ENCODE results near the gene C15orf61.
A peak's percentile ranks its signal among the peaks of the same experiment; 100 is the strongest.

Gene C15orf61

DNA sequence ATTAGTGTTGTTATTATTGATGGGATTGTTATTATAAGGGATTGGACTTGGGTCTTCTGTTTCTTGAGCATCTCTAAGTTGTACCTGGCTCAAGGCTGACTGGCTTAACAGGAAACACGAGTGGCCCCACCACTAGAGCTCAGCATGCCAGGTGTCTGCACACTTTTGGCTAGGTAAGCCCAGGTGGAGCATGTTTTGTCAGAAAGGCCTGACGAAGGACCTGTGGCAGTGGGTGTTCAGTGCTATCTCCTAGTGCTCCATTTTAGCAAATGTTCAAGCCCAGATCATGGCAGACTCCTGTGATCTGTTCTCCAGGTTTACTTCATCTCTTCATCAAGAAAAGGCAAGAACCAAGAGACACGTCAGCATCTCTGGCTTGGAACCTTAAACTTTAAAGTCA, 24.9 kb downstream of the C15orf61 start:
- Histone ChIP-seq H3K27ac (ENCODE audit: extremely low read depth, low read depth, low read length) (no peak overlapping the region), H3K36me3 (ENCODE audit: control insufficient read depth in 2 of 2, insufficient read depth in 1 of 2, low read length in 2 of 2) (peaks cover 7 to 11% of the 10 kb centered on the region in 2 experiments; a peak in 2 of 3 replicates), H3K4me1 (ENCODE audit: control insufficient read depth, insufficient read depth, low read length) (peaks cover 34% of the 10 kb centered on the region), H3K4me3 (ENCODE audit: low read depth, low read length) (no peak overlapping the region), H3K9me3 (ENCODE audit: control insufficient read depth, insufficient read depth, low read depth, low read length) (no peaks in the 10 kb centered on the region)
- TF ChIP-seq, protein P1, sequence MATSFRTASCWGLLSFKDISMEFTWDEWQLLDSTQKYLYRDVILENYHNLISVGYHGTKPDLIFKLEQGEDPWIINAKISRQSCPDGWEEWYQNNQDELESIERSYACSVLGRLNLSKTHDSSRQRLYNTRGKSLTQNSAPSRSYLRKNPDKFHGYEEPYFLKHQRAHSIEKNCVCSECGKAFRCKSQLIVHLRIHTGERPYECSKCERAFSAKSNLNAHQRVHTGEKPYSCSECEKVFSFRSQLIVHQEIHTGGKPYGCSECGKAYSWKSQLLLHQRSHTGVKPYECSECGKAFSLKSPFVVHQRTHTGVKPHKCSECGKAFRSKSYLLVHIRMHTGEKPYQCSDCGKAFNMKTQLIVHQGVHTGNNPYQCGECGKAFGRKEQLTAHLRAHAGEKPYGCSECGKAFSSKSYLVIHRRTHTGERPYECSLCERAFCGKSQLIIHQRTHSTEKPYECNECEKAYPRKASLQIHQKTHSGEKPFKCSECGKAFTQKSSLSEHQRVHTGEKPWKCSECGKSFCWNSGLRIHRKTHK (tag by site-specific recombination; IDR thresholded peaks at IDR 0.05): no peak
- no peak for TF ChIP-seq ZNF701 (tag by site-specific recombination; IDR thresholded peaks at IDR 0.05)
- TF ChIP-seq ZNF776 (tag by site-specific recombination; IDR thresholded peaks at IDR 0.05; ENCODE audit: borderline replicate concordance): no peak
- TF ChIP-seq ZBTB8A (tag by site-specific recombination; IDR thresholded peaks at IDR 0.05): no peak
- no peak for TF ChIP-seq ZNF514 (tag by site-specific recombination; IDR thresholded peaks at IDR 0.05)
- no peak for TF ChIP-seq ZNF121 (tag by site-specific recombination; IDR thresholded peaks at IDR 0.05)
- TF ChIP-seq OSR2 (tag by site-specific recombination; IDR thresholded peaks at IDR 0.05): no peak
- no peak for TF ChIP-seq ZIC2 (tag by site-specific recombination; IDR thresholded peaks at IDR 0.05)
- TF ChIP-seq ZNF202 (tag by site-specific recombination; IDR thresholded peaks at IDR 0.05; ENCODE audit: borderline replicate concordance): no peak
- TF ChIP-seq ZNF670 (tag by site-specific recombination; IDR thresholded peaks at IDR 0.05; ENCODE audit: low read depth): no peak
- TF ChIP-seq ZNF549 (tag by site-specific recombination; IDR thresholded peaks at IDR 0.05): no peak
- TF ChIP-seq ZNF221 (tag by site-specific recombination; IDR thresholded peaks at IDR 0.05; ENCODE audit: borderline replicate concordance): no peak
- TF ChIP-seq, protein P2, sequence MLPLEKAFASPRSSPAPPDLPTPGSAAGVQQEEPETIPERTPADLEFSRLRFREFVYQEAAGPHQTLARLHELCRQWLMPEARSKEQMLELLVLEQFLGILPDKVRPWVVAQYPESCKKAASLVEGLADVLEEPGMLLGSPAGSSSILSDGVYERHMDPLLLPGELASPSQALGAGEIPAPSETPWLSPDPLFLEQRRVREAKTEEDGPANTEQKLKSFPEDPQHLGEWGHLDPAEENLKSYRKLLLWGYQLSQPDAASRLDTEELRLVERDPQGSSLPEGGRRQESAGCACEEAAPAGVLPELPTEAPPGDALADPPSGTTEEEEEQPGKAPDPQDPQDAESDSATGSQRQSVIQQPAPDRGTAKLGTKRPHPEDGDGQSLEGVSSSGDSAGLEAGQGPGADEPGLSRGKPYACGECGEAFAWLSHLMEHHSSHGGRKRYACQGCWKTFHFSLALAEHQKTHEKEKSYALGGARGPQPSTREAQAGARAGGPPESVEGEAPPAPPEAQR (tag by site-specific recombination; IDR thresholded peaks at IDR 0.05): no peak
- TF ChIP-seq ZNF426 (tag by site-specific recombination; IDR thresholded peaks at IDR 0.05): no peak
- TF ChIP-seq ZNF544 (tag by site-specific recombination; IDR thresholded peaks at IDR 0.05): no peak
- no peak for TF ChIP-seq SP3 (tag by site-specific recombination; IDR thresholded peaks at IDR 0.05)
- TF ChIP-seq, protein P3, sequence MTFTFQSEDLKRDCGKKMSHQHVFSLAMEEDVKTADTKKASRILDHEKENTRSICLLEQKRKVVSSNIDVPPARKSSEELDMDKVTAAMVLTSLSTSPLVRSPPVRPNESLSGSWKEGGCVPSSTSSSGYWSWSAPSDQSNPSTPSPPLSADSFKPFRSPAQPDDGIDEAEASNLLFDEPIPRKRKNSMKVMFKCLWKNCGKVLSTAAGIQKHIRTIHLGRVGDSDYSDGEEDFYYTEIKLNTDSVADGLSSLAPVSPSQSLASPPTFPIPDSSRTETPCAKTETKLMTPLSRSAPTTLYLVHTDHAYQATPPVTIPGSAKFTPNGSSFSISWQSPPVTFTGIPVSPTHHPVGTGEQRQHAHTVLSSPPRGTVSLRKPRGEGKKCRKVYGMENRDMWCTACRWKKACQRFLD (tag by site-specific recombination; IDR thresholded peaks at IDR 0.05): no peak
- no peak for TF ChIP-seq KLF16 (tag by site-specific recombination; IDR thresholded peaks at IDR 0.05)
- no peak for TF ChIP-seq ZNF24 (tag by site-specific recombination; IDR thresholded peaks at IDR 0.05)
- TF ChIP-seq ZNF112 (tag by site-specific recombination; IDR thresholded peaks at IDR 0.05): no peak
- CTCF ChIA-PET: interaction anchor here (0.6 kb wide), 1 partner anchor 106 kb away, joined by 5 read pairs; no protein-coding TSS in a partner anchor
- POLR2A ChIA-PET: no interaction called here

DNA sequence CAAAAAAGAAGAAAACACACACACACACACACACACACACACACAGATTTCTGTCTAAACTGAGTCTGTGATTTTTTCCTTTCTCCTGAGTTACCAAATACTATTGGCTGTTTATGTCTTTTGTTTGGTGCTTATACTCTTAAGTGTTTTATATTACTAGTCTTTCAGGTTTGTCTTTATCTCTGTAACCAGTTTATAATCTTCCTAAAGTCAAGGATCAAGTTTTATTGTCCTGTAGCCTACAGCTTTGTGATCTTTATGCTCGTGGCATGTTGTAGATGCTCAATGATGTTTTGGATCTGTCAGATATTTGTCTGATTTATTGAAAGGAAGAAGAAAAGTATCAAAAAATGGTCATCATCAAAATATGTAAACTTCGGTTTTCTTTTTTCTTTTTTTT, 26.1 kb downstream of the C15orf61 start:
- H3K4me3 ChIP-seq (ENCODE audit: low read depth, low read length): no peak overlapping the region
- H3K4me1 ChIP-seq (ENCODE audit: control insufficient read depth, insufficient read depth, low read length): peaks cover 34% of the 10 kb centered on the region
- H3K9me3 ChIP-seq (ENCODE audit: control insufficient read depth, insufficient read depth, low read depth, low read length): no peaks in the 10 kb centered on the region
- H3K27ac ChIP-seq (ENCODE audit: extremely low read depth, low read depth, low read length): no peak overlapping the region
- CTCF ChIA-PET: no interaction called here
- H3K36me3 ChIP-seq (ENCODE audit: control insufficient read depth in 2 of 2, insufficient read depth in 1 of 2, low read length in 2 of 2): peaks cover 13 to 17% of the 10 kb centered on the region in 2 experiments; a peak in 2 of 3 replicates
- TF ChIP-seq ZNF654 (tag by site-specific recombination; IDR thresholded peaks at IDR 0.05; ENCODE audit: low read depth): no peak
- peak; percentile 32; the same call in 1 of the 2 replicates for TF ChIP-seq FEZF1 (tag by site-specific recombination; IDR thresholded peaks at IDR 0.05)
- TF ChIP-seq GFI1B (tag by site-specific recombination; IDR thresholded peaks at IDR 0.05): 0 out of 2 replicates have a peak, but pooled peaks have one; percentile 38
- TF ChIP-seq ZNF2 (tag by site-specific recombination; IDR thresholded peaks at IDR 0.05): 0 out of 2 replicates have a peak, but pooled peaks have one; percentile 10
- TF ChIP-seq, protein P4, sequence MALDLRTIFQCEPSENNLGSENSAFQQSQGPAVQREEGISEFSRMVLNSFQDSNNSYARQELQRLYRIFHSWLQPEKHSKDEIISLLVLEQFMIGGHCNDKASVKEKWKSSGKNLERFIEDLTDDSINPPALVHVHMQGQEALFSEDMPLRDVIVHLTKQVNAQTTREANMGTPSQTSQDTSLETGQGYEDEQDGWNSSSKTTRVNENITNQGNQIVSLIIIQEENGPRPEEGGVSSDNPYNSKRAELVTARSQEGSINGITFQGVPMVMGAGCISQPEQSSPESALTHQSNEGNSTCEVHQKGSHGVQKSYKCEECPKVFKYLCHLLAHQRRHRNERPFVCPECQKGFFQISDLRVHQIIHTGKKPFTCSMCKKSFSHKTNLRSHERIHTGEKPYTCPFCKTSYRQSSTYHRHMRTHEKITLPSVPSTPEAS (tag by site-specific recombination; IDR thresholded peaks at IDR 0.05): 0 out of 2 replicates have a peak, but pooled peaks have one; percentile 33
- TF ChIP-seq, protein P5, sequence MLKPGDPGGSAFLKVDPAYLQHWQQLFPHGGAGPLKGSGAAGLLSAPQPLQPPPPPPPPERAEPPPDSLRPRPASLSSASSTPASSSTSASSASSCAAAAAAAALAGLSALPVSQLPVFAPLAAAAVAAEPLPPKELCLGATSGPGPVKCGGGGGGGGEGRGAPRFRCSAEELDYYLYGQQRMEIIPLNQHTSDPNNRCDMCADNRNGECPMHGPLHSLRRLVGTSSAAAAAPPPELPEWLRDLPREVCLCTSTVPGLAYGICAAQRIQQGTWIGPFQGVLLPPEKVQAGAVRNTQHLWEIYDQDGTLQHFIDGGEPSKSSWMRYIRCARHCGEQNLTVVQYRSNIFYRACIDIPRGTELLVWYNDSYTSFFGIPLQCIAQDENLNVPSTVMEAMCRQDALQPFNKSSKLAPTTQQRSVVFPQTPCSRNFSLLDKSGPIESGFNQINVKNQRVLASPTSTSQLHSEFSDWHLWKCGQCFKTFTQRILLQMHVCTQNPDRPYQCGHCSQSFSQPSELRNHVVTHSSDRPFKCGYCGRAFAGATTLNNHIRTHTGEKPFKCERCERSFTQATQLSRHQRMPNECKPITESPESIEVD (tag by site-specific recombination; IDR thresholded peaks at IDR 0.05): peak; percentile 51; the same call in 1 of the 2 replicates
- no peak for TF ChIP-seq ZNF747 (tag by site-specific recombination; IDR thresholded peaks at IDR 0.05)
- no peak for TF ChIP-seq ZBTB8A (tag by site-specific recombination; IDR thresholded peaks at IDR 0.05)
- TF ChIP-seq REPIN1 (tag by site-specific recombination; IDR thresholded peaks at IDR 0.05; ENCODE audit: low read depth): no peak
- TF ChIP-seq ZNF366 (tag by site-specific recombination; conservative IDR thresholded peaks at IDR 0.05): no peak
- no peak for TF ChIP-seq ZNF19 (tag by site-specific recombination; IDR thresholded peaks at IDR 0.05; ENCODE audit: low read depth)
- no peak for TF ChIP-seq WT1 (tag by site-specific recombination; IDR thresholded peaks at IDR 0.05)
- POLR2A ChIA-PET: no interaction called here
